Stimulated activated CD8-positive, alpha-beta memory T cell treated with anti-CD3 and anti-CD28 coated beads, Interleukin-4, amount 100 ng/mL, for 4 hours (primary cell): Measurements from ENCODE around the gene GDAP1L1.

Source experiments
- DNase-seq, 2 donors: peaks; one replicate each; pipeline ENCODE4 v3.0.0-alpha.2; 2020; ENCODE audit warnings: low read depth in 2 of 2, low spot score in 1 of 2

GDAP1L1 gene

DNA sequence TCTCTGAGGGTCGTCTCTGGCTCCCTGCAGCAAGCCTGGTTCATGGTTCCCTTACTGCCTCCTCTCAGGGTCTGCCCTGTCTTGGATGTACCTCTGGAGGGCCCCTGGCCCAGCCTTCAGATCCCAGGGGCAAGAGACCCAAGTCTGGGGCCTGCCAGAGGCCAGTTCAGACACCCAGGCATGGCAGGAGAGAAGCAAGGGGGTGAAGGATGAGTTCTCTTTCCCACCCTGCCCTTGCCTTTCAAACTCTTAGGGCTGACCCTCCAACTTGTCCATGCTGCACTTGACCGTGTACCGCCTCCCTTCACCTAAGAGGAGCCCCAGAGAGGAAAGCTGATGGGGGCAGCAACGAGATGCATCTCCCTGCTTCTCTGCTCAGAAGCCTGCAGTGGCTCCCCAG is 4.2 kb downstream of the GDAP1L1 start:
- no peak for DNase-seq

DNA sequence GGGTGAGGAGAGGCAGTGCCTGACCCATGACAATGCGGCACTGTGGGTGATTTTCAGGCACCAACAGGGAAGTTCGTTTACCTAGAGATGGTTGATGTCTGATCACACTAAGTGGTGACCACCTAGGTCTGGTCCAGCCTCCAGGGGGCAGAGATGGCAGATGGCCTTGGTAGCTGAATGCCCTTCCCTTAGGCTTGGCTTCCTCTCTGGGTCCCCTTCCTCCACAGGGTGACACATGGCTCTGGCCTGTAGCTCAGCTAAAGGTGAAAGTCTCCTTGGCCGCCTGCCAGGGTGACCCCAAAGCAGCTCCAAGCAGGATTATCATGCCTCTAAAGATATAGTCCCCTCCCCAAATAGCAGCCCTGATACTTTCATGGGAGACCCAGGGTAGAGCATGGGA is 6.4 kb downstream of the GDAP1L1 start:
- DNase-seq, result no peak

DNA sequence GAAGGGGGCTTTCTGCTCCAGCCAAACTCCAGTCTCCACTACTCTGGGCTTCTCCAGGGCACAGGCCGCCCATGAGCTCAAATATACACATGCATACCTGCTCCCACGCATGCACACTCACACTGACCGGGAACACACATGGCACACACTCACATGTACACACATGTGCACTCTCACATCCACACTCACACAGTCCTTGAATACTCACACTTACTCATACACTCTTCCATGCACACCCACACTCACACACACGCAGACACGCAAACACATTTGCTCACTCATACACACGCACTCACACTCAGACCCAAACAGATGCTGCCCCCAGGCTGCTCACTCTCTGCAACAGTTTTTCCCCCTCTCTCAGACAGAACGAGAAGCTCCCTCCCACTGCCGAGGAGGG is 7.0 kb downstream of the GDAP1L1 start:
- DNase-seq, result no peak

DNA sequence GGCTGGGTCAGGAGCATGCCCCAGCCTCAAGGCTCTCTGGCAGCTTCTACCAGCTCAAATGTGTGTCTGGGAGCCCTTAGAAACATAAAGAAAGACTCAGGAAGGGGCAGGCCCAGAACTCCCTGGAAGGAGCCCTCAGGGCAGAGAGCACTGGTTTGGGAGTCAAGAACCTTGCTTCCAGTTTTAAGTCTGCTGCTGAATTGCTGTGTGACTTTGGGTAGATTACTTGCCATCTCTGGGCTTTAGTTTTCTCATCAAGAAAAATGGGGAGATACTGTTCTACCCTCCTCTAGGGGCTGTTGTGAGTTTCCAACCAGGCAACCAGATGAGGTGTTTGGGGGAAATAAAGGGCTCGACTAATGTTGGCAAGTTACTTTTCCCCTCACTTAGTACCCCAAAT is 8.8 kb downstream of the GDAP1L1 start:
- no peak for DNase-seq

DNA sequence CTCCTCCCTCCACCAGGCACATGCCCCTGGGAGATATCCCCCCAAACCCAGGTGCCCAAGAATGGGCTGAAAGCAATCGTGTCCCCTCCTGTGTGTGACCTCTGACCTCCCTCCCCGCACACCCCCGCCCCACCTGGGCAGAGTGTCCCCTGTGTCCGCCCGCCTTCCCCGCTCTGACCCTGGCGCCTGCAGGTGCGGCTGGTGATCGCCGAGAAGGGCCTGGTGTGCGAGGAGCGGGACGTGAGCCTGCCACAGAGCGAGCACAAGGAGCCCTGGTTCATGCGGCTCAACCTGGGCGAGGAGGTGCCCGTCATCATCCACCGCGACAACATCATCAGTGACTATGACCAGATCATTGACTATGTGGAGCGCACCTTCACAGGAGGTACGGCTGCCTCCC is 9.9 kb downstream of the GDAP1L1 start:
- no peak for DNase-seq

DNA sequence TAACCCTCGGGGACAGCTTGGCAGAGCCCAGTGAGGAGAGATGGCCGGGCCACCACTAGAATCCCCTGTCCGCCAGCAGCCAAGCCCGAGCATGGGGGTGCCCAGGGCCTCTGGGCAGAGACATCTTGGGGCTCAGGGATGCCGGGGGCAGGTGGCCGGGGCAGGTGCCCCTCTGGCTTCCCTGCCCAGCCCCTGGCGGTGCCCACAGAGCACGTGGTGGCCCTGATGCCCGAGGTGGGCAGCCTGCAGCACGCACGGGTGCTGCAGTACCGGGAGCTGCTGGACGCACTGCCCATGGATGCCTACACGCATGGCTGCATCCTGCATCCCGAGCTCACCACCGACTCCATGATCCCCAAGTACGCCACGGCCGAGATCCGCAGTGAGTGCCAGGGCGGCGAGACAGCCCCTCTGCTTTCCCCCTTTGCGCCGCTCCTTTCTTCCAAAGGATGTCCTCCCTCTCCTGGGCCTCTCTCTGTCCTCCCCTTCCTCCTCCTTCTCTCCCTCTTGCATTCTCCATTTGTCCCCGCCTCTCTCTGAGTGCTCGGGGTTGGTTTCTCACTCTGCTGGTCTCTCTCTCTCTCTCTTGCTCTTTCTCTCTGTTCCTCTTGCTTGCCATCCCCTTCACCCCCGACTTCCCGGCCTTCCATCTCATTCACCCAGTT is 11.2 kb downstream of the GDAP1L1 start:
- DNase-seq, result no peak

DNA sequence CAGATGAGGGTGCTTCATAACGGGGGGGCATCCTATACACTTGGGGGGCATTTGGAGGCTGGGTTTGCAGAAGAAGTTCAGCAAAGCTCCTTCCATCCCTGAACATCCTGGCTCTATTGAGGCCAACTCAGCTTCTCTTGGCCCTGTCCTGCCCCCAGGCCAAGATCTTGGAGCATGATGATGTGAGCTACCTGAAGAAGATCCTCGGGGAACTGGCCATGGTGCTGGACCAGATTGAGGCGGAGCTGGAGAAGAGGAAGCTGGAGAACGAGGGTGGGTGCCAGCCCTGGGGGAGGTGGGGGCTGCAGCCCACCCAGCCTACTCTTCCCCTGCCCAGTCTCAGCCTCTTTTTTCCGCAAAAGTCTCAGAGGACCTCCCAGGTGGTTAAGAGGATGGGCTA is 17.2 kb downstream of the GDAP1L1 start:
- no peak for DNase-seq

DNA sequence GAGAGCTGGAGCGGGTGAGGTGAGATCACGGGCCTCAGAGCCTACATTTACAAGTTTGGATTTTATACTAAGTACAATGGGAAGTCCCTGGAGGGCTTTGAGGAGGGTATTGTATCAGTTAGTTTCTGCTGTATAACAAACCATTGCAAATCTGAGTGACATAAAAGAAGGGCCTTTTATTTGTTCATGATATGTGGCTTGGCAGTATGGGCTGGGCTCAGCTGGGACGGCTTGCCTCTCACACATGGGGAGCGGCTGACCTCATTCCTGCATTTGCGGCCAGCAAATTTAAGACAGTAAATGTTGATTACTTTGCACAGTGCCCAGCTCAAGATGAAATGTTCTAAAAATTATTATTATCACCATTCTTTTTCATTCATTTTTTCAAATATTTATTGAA is 21.7 kb downstream of the GDAP1L1 start:
- DNase-seq, result no peak

DNA sequence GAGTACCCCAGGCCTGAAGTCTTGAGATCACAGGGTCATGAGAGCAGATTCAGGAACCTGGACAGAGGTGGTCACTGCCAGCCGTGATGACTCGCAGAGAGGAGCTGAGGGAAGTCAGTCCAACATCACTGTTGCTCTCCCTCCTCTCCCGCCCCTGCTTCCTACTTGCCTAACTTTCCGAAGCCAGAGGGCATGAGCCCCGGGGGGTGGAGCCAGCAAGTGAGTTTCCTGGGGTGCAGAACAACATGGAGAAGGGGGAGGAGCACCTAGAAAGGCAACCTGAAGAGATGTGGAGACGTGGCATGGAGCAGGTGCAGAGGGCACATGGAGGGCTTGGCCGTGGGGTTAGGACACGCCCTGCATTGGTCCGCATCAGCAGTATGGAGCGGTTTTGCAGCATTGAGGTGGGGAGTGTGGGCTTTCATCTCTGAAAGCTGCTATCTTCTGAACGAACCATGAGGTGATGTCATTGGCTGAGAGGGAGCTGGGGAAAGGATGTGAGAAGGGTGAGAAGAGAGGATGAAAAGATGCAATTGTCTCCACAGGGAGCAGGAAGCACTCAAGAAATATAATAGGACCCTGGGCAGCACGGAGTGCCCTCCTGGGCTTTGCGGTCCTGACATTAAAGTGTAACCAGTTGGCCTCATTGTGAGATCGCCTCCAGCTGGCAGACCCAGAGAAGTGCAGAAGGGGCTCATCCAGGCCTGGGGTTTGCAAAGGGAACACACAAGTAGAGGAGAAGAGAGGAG is 25.0 kb downstream of the GDAP1L1 start:
- DNase-seq, result no peak

DNA sequence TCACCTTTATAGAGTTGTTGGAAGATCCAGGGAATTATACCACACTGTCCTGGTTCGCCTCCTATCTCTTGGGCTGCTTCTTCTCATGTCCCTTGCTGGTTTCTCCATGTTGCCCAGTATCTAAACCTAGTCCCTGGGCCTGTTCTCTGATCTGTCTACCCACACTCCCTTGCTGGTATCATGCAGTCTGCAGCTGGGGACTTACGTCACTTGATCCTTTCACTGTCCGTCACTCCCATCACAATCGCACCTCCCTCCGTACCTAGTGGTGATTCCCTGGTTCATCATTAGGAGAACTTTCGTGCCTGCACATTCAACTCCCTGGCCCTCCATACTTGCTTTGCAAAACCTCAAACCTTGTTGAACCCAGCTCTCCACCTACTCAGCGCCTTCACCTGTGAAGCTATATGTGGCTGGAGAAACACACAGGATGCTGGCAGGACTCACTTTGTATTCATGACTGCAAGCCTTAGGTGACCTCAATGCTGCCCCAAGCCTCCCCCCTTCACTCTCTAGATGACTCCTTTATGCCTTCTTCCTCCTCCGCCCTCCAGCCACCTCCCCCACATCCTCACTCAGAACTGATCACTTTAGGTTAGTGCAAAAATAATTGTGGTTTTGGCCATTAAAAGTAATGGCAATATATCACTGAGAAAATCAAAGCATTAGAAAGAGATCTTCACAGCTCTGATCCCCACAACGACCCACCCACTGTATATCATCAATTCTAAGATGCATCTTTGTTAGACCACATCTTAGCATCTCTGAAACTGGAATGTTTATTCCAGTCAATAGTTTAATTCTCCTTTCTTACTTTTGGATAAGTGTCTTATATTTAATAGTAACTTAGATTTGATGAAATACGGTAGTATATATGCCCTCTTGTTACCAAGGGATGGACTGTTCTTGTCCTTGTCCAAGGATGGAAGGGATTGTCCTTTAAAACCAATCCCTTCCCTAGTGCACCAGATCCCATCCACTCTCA is 26.4 kb downstream of the GDAP1L1 start:
- no peak for DNase-seq

DNA sequence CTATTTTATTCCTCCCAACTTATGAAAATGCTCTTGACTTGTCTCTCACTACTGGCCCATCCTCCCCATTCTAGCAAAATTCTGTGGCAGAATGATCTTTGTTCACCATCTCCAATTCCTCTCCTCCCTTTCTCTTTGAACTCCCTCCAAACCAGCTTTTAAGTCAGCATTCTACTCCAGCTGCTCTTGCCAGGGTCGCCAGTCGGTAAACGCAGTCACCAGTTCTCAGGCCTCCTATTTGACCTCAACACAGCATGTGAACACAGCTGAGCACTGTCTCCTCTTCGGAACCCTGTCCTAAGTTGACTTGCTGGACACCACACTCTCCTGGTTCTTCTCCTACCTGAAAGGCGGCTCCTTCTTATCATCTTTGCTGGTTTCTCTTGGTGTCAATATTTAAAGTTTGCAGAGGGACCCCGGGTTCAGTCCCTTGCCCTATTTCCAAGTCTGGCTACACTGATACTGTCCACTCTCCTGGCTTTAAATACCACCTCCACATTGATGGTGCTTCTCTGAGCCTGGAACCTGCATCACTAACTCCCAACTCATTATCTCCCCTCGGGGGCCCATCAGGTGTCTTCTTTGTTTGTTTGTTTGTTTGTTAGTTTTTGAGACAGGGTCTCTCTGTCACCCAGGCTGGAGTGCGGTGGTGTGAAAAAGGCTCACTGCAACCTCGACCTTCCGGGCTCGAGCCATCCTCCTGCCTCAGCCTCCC is 27.4 kb downstream of the GDAP1L1 start:
- DNase-seq, result no peak

DNA sequence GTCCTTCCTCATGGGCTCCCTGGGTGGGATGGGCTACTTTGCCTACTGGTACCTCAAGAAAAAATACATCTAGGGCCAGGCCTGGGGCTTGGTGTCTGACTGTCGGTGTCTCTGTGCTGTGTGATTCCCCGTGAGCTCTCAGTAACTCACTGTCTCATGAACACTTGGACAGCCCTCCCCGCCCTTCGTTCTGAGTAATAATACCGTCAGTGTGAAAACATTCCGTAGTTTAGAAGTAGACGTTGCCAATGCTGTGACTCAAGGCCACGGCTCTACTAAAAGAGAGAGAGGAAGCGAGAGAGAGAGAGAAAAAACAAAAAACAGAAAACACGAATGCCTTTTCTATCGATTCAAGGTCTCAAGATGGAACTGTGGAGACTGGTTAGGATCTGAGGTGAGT is 32.1 kb downstream of the GDAP1L1 start:
- DNase-seq, result no peak

DNA sequence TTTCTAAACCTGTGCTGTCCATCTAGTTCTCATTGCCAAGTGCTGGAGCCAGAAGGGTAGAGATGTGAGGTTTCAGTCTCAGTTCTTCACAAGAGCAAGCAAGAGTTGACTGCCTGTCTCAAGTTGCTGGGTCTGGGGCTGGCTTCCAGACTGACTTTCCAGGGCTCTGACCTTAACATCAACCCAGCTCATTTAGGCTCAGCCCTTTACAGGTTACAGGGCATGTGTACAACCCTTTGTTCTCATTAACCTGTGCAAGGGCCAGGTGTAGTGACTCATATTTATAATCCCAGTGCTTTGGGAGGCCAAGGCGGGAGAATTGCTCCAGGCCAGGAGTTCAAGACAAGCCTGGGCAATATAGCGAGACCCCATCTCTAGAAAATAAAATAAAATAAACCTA is 33.3 kb downstream of the GDAP1L1 start:
- no peak for DNase-seq

DNA sequence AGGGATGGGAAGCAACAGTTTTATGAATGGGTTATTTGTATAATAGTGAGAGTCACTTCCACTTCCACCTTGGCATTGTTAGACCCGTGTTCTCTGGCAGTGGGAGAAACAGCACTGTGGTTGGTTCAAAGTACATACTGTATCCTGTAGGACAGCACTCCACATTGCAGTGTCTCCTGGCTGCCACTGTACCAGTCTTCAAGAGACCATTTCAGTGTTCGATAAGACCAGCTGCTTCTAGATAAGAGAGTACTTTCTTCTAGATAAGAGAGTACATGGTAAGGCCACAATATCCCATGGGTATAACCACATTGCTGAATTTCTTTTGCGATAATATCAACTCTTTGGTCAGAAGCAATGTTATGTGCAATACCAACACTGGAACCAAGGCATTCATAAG is 35.1 kb downstream of the GDAP1L1 start:
- DNase-seq, result no peak

DNA sequence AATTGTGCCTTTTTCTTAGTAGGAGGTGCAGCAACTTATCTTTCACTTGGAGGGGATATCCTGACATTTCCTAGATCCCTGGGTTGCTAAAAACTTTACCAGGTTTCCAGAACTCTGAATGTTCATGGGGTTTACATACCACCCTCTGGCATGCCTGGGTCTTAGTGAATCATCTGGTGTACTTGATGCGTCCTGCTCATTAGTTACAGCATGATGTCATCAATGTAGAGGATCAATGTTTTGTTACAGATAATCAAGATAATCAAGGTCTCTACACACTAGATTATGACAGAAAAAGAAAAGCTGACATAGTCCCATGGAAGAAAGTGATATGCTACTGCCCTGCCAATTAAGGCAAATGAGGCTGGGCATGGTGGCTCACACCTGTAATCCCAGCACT is 36.9 kb downstream of the GDAP1L1 start:
- no peak for DNase-seq

DNA sequence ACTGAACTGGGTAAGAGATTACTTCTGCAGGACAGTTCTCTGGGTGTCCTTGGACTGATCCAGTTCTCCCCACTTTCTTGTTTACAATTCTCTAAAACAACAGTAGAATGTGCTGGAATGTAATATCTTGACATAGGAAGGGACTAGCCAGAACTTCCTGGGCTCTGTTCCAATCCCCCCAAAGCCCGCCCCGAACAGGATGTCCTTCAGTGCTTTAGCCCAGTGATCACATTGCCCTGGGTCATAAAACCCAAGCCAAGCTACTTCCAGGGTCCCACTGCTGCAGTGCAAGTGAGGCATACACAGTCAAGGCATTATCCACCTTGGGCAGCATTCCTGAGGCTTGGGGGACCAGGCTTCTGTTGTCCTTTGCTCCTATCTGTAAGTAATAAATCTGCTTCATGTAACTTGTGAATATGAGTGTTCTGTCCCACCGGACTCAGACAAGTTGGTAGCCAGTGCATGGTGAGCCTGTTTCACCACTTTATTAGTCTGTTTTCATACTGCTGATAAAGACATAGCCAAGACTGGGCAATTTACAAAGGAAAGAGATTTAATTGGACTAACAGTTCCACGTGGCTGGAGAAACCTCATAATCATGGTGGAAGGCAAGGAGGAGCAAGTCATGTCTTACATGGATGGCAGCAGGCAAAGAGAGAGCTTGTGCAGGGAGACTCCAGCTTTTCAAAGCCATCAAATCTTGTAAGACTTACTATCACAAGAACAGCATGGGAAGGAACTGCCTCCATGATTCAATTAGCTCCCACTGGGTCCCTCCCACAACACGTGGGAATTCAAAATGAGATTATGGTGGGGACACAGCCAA is 40.4 kb downstream of the GDAP1L1 start:
- DNase-seq, result no peak

DNA sequence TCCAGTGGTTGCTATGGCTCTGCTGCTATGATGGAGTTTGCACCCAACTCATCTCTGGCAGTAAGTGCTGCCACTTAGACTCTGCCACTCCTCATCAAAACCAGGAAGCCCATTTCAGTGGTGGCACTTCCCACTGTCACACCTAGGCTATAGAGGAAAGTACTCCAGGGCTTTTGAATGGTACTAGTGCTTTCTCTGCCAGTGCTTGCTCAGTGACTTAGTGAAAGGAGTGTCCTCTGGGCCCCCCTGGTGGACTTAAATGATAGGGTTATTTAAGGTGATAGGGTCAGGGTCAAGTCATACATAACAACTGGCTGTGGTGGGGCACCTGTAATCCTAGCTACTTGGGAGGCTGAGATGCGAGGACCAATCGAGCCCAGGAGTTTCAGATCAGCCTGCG is 41.1 kb downstream of the GDAP1L1 start:
- DNase-seq, result no peak

DNA sequence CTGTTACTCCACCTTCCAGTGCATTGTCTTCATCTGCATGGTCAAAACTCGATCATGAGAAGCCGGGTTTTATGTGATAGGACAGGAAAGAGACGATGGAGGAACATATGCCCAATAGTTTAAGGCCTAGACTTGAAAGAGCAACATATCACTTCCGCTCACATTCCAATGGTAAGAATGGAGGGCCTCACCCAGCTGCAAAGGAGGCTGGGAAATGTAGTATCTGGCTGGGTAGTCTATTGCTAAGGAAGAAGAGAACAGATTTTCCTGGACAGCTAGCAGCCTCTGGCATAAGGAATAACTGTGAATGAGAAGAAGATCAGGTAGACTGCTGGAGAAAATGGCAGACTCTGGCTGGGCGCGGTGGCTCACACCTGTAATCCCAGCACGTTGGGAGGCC is 44.6 kb downstream of the GDAP1L1 start:
- DNase-seq, result no peak

DNA sequence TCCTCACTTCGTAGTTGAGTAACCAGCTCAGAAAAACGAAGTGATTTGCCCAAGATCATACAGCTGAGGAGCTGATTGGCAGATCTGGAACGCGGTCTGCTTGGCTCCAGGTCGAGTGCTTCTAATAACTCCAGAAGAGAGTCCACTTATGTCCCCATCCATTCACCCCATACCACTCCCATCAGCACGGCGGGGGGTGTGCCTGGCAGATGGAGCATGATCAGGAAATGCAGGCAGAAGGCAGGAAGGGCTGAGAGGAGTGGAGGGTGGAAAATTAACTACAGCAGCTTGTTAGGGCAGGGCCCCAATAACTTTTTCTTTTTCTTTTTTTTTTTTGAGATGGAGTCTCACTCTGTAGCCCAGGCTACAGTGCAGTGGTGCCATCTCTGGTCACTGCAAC is 48.9 kb downstream of the GDAP1L1 start:
- no peak for DNase-seq

DNA sequence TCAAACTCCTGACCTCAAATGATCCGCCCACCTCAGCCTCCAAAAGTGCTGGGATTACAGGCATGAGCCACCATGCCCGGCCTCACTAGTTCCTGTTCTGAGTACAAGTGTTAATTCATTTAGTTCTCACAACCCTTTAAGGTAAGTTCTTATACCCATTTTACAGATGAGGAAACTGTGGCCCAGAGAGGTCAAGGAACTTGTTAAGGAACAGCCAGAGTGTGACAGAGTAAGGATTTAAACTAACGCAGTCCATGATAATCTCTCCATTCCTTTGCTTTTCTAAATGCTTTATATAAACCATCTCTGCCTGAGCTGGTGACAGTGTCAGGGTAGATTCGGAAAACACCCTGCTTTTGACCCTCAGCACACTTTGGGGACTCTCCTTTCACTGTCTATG is 50.6 kb downstream of the GDAP1L1 start:
- DNase-seq, result no peak
